Adipose tissue (tissue), 3 donors: ENCODE measurements around the gene ANTXRL. TPM values are rescaled to one million over a fixed set of nuclear protein-coding genes. Genes with fewer than 3 reads are reported as not detected.
"Not testable (repeated sequence)": the region's sequence is repeated elsewhere in the genome, so short reads cannot be mapped to it uniquely, and the experiment has no call there.

Source experiments
- H3K27ac ChIP-seq: one replicate; pipeline ENCODE4 v1.5.1; 2013; ENCODE audit warnings: low read depth, low read length
- WGBS, 3 donors: extraction: QIAGEN DNeasy Blood & Tissue Kit; methylation state at CpG; one replicate each; pipeline ENCODE4 v1.1.7; 2013; 5-methylcytosine and 5-hydroxymethylcytosine counted together
- polyA plus RNA-seq, 3 donors: library from polyadenylated mRNA; stranded (reverse); fragments of 200-250 nt; gene quantifications; one replicate each; pipeline ENCODE4 v1.2.3, GENCODE V29; 2013
- donor health status: healthy with polysubstance abuse.
- donor health status: Bipolar disorder and iron deficiency.
- donor health status: healthy.

ANTXRL gene
- polyA plus RNA-seq, 3 donors: 1.9 TPM; not detected in 2

DNA sequence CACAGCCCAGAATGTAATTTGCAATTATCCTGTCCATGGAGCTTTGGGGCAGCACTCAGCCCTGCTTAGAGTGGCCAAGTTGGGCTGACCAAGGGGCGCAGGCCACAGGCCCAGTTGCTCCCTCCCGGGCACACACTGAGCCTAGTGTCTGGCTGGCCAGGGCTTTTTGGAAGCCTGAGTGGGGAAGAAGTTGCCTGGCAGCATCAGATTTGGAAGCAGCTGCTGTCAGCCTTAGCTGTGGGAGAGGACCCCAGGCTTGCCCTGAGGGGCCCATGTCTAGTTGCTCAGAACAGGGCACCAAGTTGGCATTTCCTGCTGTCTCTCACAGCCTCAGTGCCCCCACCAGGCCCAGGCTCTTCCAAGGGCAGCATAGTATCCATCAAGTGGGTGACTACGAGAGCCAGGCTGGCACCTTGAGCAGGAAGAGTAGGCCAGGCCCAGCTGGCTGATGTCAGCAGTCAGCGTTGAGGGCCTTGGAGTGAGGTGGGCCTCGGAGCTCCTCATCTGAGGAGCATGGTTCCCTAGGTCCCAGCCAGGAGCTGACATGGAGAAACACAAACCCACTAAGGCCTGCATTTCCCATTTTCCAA is 14.4 kb downstream of the ANTXRL start:
- WGBS, 3 donors: 96% methylated on average over 5 of the region's 5 CpGs

DNA sequence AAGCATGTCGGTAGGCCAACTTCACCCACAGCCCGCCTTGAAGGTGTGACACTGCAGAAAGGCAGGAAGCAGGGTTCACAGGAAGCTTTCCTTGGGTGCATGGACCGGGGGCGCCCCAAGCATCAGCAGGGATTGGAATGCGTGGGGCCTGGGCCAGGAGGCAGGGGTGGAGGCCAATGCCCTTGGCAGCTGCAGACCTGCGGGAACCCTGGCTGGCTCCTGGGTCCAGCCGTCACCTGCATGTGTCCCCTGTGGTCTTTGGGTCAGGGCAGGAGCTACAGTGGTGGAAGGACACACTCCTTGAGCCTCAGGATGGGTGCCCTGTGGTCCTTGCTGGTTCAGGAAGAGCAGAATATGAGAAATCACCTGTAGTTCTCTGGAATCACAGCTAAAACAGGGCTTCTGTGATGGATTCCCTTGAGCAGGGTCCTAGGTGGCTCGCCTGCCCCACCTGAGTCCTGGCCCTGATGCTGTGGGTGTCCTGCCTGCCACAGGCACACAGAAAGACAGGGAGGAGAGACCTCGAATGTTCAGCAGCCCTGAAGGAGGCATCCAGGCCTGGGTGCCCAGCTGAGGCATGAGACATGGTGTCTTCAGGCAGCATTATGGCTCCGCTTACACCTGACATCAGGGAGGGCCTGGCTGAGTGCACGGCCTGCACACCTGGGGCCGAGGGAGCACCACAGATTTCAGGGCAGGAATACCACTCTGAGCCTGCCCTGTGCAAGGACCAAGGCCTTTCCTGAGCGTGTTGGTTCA is 15.1 kb downstream of the ANTXRL start:
- WGBS, 3 donors: 84 to 89% (median 88%) methylated on average over 13 of the region's 13 CpGs
- H3K27ac ChIP-seq: no peak overlapping the region

More for the DNA sequence above, 14.4 kb downstream of the ANTXRL start:
- H3K27ac ChIP-seq: no peak overlapping the region

DNA sequence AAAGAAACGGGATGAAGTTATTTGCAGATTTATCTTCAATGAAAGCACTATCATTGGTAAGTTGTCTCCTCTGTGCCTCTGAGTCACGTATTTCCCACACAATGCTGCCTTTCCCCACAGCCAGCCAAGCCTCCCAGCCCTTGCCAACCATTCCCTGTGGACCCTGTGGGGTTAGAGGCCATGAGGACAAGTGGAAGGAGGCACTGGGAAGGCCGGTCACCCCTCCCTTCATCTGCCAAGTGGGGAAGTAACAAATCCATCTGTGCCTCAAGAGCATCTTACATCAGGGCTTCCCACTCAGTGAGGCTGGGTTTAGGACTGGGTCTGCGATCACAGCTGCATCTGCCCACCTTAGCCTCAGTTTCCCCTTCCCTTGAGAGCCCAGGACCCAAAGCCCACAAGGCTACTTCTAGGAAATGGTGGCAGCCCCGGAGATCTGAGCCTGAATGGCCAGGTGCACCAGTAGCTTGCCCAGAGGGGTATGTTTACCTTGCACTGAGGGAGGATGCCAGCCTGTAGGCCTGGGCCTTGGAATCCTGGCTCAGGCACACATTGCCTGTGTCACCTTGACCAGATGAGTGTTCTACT is 16.1 kb downstream of the ANTXRL start:
- H3K27ac ChIP-seq: not testable (repeated sequence)
- WGBS, 3 donors: 84 to 88% (median 87%) methylated on average over 5 of the region's 5 CpGs

DNA sequence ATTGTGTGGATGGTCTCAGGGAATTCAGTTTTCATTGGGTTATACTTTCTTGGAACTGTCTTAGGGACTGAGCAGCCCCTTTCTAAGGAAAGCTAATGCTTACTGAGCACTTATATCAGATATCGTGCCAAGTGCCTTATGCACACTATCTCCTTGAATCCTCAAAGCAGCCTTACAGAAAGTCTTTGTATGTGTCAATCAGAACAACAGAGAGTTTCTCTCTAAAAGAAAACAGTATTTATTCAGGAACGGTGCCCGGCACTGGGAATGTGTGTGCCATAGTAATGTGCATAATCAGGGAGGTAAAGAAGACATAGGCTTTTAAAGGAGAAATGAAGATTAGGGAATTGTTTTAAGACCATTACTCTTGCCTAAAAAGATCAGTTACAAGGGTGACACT is 17.3 kb downstream of the ANTXRL start:
- no peak overlapping the region for H3K27ac ChIP-seq
- WGBS, 3 donors: 49 to 91% (median 82%) methylated on average over 3 of the region's 3 CpGs

DNA sequence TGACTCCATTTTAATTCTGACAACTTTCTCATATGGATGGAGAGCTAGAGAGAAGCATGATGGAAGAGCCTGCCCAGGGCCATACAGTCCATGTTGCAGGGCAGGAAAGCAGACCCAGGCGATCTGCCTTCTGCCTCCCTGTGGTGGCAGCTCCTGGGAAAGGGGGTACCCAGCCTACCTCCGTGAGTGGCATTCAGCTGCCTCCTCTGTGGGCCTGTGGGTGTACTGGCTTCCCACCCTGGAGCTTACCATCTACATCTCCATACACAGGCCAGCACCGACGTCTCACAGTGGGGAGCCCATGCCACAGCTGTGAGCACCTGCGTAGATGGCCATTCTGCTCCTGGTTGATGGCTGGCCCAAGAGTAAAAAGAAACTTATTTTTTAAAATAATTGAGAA is 17.9 kb downstream of the ANTXRL start:
- WGBS, 3 donors: 91 to 96% (median 93%) methylated on average over 5 of the region's 5 CpGs
- H3K27ac ChIP-seq: not testable (repeated sequence)

DNA sequence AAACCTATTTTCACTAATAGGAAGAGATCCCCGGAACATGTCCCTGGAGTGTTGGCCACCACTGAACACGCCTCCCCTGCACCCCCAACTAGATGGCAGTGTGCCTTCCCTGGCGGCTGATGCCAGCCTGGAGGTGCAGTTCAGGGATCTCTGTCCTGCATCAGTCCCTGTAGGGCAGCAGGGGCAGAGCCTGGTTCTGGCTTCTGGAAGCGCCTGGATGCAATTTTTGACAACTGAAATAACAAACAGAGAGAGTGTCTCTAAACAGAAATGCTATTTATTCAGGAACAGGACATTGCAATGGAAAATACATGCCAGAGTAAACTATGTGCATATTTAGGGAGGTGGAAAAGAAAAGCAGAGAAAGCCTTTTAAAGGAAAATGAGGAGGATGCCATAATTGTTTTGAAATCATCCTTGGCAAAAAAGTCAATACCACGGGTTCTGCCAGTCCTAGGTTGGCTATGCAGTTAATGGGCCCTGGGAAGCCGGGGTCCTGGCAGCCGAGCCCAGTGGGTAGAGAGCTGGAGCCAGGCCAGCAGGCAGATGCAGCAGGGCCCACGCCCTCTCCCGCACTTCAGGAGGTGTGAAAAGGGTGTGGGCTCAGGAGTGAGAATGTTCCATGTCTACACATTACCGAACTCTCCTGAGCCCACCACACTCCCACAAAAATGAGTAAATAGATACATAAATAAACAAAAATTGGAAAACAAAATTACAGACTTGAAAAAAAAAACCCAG is 18.5 kb downstream of the ANTXRL start:
- no peak overlapping the region for H3K27ac ChIP-seq
- WGBS, 3 donors: 74 to 80% (median 77%) methylated on average over 10 of the region's 10 CpGs

DNA sequence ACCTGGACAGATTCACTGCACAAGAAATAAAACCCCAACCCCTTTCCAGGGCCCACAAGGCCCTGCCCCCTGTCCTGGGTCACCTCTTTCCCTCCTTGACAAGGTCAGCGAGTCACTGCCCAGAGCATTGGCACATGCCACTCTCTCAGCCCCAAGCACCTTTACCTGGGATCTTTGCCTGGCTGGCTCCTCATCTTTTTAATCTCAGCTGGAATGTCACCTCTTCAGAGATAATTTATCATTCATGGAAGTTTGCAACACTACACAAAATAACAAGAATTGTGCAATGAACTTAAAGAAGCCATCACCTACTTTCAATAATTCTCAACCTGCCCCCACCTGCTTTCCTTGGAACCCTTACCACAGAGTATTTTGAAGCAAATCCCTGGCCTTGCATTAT is 19.2 kb downstream of the ANTXRL start:
- H3K27ac ChIP-seq: no peak overlapping the region
- 82 to 94% (median 89%) methylated on average over 1 of the region's 1 CpG for WGBS, 3 donors

DNA sequence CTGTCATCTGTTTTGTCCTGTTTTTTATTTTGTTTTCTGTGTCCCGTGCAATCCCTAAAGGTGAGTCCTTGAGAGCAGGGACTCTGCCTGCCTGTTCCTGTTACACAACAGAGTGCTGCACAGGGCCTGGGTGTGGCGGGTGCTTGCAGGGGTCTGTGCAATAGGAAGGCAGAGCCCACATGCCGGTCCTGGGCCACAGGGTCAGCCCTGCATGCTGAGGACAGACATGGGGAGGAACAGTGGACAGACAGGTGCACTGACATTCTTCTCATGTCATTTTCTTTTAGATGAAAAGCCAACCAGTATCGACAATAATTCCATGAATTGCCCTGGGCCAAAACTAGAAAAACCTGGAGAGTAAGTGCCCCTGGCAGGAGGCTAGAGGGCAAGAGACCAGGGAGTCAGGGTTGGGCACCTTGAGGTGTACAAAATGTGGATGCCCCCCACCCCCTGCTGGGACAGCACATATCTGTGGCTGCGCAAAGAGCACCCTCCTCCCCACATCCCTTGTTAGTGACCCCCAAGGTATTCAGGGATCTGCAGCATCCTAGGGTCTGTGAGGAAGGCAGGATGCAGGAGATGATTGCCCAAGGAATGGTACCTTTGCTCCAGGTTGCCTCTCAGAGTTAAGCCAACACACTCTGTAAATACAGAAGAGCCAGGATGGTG is 19.9 kb downstream of the ANTXRL start:
- no peak overlapping the region for H3K27ac ChIP-seq
- WGBS, 3 donors: 73 to 87% (median 84%) methylated on average over 5 of the region's 5 CpGs

DNA sequence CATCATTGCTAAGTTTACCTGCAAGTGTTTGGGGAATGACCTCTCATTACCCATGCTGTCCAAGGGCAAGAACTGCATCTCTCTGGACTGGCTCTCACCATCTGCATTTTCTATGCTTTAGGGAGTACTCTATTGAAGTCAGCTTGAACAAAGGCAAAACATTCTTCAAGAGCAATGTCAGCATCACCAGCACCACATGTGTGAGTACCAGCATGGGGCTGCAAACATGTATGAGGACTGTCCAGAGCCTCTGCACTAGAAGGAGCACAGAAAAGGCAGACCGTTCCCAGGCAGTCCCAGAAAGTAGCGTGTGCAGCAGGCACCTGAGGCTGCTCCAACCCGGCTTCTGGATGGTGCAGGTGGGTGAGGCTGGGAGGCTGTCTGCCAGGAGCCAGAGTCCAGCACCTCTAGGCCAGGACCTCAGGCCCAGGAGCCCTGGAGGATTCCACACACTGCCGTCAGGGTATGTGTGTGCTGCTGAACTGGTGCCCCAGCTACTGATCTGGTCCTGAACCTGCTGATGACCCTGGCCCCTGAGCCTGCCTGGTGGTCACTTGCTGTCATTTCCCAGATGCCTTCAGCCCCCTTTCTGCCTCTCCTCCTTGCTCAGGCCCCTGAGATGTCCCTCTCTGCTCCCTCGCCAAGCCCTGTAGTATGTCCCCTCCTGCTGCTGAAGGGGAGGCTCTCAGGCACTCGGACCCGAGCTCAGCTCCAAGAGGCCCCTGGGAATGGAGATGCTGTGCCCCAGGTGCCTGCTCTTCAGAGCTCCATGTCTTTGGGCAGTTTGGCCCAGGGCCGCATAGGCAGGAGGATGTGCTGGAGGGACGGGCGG is 20.7 kb downstream of the ANTXRL start:
- 90 to 93% (median 92%) methylated on average over 10 of the region's 10 CpGs for WGBS, 3 donors
- no peak overlapping the region for H3K27ac ChIP-seq

DNA sequence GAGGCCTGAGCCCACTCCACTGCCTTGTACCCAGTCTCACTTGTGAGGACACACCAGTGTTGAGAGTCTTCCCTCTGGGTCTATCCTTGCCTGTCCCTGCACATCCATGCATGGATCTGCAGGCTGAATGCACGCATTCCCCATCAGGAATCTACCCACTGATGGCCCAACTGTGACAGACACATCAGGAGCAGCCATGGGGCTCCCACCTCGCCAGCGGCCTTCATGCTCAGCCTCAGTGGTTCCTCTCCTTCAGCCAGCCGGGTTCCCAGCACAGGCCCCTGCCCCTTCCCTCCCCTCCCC is 21.3 kb downstream of the ANTXRL start:
- 93 to 96% (median 95%) methylated on average over 4 of the region's 4 CpGs for WGBS, 3 donors

DNA sequence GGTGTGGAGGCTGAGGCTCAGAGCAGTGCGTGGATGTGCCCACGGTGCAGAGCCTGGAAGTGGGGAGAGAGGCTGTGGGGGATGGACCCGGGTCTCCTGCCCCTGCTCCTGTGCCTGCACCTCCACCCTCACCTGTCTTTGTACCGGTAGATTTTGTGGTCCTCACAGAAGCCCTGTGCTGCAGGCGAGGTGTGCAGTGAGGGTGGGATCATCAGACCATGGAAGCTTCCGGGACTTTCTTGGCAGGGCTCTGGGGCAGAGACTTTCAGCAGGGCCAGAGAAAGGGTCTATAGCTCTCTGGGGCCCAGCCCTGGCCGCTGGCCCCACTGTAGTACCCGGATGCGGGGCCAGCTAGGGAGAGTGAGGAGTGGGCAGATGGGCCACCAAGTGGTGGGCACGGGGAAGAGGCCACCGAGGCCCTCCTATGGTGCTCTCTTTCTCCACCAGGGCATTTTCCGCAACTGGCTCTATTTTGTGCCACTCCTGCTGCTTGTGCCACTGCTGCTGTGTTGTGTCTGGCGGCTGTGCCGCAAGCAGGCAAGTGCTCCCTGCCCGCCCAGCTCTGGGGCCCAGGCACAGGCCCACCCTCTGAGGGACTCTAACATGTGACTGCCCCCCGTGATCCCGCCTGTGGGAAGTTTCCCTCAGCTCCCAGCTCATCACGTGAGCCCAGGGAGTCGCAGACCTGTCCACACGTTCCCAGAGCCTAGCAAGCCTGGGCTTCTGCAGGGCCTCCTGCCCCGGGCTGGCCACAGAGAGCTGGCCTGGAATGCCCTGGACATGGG is 22.1 kb downstream of the ANTXRL start:
- no peak overlapping the region for H3K27ac ChIP-seq
- 85 to 89% (median 86%) methylated on average over 19 to 21 of the region's 21 CpGs for WGBS, 3 donors

More for the DNA sequence above, 21.3 kb downstream of the ANTXRL start:
- no peak overlapping the region for H3K27ac ChIP-seq

DNA sequence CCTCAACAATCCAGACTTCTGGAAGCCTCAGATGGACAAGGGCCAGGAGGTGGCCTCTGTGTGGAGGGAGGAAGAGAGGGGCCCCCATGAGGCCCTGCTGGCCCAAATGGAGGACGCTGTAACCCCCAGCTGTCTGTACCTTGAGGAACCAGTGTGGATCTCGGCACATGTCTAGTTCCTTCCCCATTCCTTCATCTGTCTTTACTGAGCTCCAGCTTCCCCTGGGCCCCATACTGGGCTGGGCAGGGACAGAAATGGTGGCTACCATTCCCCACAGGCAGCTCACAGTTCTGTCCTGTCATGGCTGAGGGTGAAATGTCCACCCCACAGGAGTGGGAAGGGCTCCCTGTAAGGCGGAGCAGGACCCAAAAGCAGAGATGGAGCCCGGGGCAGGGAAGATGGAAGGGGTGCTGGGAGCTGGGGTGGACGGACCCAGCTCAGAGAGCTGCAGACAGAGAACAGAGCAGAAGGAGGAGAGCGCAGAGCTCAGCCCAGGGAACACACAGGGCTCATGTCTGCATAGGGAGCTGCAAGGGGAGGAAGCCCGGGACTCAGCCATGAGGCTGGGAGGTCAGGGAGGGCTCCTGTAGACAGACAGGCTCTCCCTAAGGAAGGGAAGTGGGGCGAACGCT is 22.8 kb downstream of the ANTXRL start:
- WGBS, 3 donors: 78 to 91% (median 84%) methylated on average over 9 of the region's 9 CpGs
- no peak overlapping the region for H3K27ac ChIP-seq

DNA sequence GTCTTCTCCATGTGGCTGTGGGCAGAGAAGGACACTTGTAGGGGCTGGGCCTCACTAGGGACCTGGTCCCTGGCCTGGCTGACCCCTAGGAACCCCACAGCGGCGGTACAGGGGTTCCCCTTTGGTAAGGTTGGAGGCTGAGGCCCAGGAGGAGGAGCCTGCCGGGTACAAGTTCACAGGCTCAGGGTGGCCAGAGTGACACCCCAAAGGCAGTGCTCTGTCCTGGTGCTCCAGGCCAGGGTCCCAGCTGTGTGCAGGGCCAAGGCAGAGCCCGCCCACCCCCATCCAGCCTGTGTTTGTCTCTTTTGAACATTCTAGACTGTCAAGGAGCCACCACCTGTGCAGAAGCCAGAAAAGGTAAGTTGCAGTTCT is 23.3 kb downstream of the ANTXRL start:
- H3K27ac ChIP-seq: no peak overlapping the region
- 94 to 99% (median 97%) methylated on average over 4 of the region's 4 CpGs for WGBS, 3 donors

DNA sequence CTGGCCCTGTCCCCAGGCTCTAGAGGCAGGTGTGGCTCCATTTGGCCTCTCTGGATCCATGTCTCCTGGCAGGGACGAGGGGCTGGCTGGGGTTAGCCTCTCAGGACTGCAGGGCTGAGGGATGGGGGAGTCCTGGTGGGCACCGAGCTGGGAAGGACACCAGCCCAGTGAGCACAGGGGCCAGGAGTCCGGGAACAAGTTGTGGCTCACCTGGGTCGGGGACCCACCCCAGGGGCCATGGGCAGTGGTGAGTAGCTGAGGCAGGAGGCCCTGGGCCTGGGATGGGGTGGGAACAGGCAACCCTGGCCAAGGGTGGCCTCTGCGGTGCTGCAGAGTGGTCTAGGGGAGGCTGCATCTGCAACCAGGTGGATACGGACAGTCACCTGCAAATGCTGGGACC is 24.1 kb downstream of the ANTXRL start:
- H3K27ac ChIP-seq: no peak overlapping the region
- 85 to 95% (median 87%) methylated on average over 6 of the region's 6 CpGs for WGBS, 3 donors

DNA sequence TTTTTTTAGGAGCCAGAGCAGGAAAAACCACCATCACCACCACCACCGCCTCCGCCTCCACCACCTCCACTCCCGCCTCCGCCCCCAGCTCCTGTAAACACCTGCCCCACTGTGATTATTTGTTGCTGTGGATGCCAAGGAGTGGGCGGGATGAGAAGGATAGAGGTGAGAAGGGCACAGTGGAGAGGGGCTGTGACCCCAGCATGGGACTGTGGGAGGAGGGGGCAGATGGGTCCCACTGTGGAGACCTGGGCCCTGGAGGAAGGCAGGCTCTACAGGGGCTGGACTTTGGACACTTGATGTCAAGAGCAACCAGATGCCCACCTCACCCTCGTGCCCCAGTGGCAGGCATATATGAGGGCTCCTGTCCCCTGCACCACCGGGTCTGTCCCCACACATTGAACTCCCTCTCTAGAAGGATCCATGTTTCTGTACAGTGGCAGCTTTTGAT is 24.7 kb downstream of the ANTXRL start:
- no peak overlapping the region for H3K27ac ChIP-seq
- 83 to 93% (median 89%) methylated on average over 7 of the region's 7 CpGs for WGBS, 3 donors

DNA sequence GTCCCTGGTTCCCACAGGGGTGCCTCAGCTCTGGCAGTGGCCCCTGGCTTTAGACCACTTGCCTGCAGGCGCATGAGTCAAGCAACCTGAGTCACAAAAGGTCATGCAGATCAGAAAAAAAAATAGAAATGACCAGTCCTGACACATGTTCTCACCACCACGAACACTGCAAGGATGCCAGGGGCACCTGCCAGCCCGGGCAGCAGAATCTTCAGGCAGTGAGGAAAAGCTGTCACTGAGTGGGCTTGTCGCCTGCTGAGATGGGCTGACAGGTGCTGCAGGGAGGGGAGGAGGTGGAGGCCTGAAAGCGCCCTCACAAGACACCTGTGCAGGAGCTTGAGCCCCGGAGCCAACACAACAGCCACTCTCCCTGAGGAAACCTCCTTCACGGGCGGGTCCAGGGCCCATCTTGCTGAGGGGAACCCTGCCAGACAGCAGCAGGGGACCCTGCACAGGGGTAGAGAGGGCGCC is 25.2 kb downstream of the ANTXRL start:
- WGBS, 3 donors: 90 to 94% (median 91%) methylated on average over 8 to 9 of the region's 9 CpGs
- not testable (repeated sequence) for H3K27ac ChIP-seq

DNA sequence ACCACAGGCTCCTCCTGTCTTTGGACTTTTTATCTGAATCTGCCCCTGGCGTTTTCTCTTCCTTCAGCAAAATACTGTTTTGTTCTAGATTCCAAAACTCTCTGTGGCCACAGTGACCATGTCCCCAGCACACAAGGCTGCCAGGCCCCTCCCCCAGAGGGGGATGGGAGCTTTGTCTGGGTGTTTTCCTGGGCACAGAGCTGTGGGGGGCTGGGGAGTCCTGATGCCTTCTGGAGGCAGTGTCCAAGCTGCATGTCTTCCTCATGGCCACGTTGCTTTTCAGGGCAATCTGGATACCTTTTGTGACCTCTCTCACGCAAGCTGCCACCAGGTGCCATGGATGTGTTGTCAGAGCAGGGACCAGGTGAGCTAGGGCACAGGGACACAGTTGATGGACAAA is 26.2 kb downstream of the ANTXRL start:
- WGBS, 3 donors: 79 to 89% (median 88%) methylated on average over 3 of the region's 3 CpGs
- no peak overlapping the region for H3K27ac ChIP-seq
